HepG2 (cell line): Measurements from ENCODE around the gene NRBF2. TPM values are rescaled to one million over a fixed set of nuclear protein-coding genes. Genes with fewer than 3 reads are reported as not detected.

Source experiments
- CERS6 ChIP-seq: sonication (generic); formaldehyde crosslinking; IDR thresholded peaks from 2 replicates; pipeline ENCODE4 v1.5.0; 2020; ENCODE audit warnings: missing genetic modification reagents
- HMG20B ChIP-seq: conservative IDR thresholded peaks from 2 replicates; pipeline ENCODE4 v1.6.1; 2016; ENCODE audit warnings: missing genetic modification reagents, missing compliant biosample characterization
- HOXA7 ChIP-seq: sonication (generic); formaldehyde crosslinking; IDR thresholded peaks from 2 replicates; pipeline ENCODE4 v1.8.1; 2022; ENCODE audit warnings: mild to moderate bottlenecking, missing genetic modification reagents, moderate library complexity
- HOXD1 ChIP-seq: sonication (generic); formaldehyde crosslinking; IDR thresholded peaks from 2 replicates; pipeline ENCODE4 v1.5.0; 2020; ENCODE audit warnings: missing genetic modification reagents
- MYNN ChIP-seq: sonication (generic); formaldehyde crosslinking; IDR thresholded peaks from 2 replicates; pipeline ENCODE4 v1.4.0; 2020; ENCODE audit warnings: mild to moderate bottlenecking, low read depth, missing genetic modification reagents
- NR2C2 ChIP-seq: sonication (generic); formaldehyde crosslinking; IDR thresholded peaks from 2 replicates; pipeline ENCODE4 v1.4.0; 2020; ENCODE audit warnings: missing genetic modification reagents, mild to moderate bottlenecking, moderate library complexity, borderline replicate concordance
- PAWR ChIP-seq: sonication (generic); formaldehyde crosslinking; IDR thresholded peaks from 2 replicates; pipeline ENCODE4 v1.4.0; 2020; ENCODE audit warnings: missing genetic modification reagents, mild to moderate bottlenecking, borderline replicate concordance
- SRF ChIP-seq: IDR thresholded peaks from 2 replicates; pipeline ENCODE4 v1.6.1; 2011; ENCODE audit warnings: mild to moderate bottlenecking, low read depth, low read length, moderate library complexity
- ZEB1 ChIP-seq: IDR thresholded peaks from 2 replicates; pipeline ENCODE4 v1.6.1; 2012; ENCODE audit warnings: mild to moderate bottlenecking, low read depth, inconsistent platforms; ENCODE audit not compliant: insufficient replicate concordance
- ZNF501 ChIP-seq: sonication (generic); formaldehyde crosslinking; IDR thresholded peaks from 2 replicates; pipeline ENCODE4 v1.5.1; 2020; ENCODE audit warnings: mild to moderate bottlenecking, moderate library complexity, missing genetic modification reagents
- ZNF547 ChIP-seq: sonication (generic); formaldehyde crosslinking; IDR thresholded peaks from 2 replicates; pipeline ENCODE4 v1.5.1; 2020; ENCODE audit warnings: mild to moderate bottlenecking, missing genetic modification reagents
- ZNF550 ChIP-seq: sonication (generic); formaldehyde crosslinking; IDR thresholded peaks from 2 replicates; pipeline ENCODE4 v1.4.0; 2020; ENCODE audit warnings: mild to moderate bottlenecking, missing genetic modification reagents, borderline replicate concordance
- ZNF678 ChIP-seq: sonication (generic); formaldehyde crosslinking; IDR thresholded peaks from 2 replicates; pipeline ENCODE4 v1.4.0; 2020; ENCODE audit warnings: mild to moderate bottlenecking, missing genetic modification reagents
- ZNF777 ChIP-seq: sonication (generic); formaldehyde crosslinking; IDR thresholded peaks from 2 replicates; pipeline ENCODE4 v1.4.0; 2020; ENCODE audit warnings: missing genetic modification reagents
- polyA plus RNA-seq, 8 experiments: library from polyadenylated mRNA; depleted of rRNA in 3 of 8; stranded (reverse) in 7 of 8; unstranded in 1 of 8; fragments of >200 nt; fragmentation: Illumina TruSeq in 4 of 8; extraction: Trizol in 4 of 8; gene quantifications; 2 replicates each; pipeline versions ENCODE4 v1.2.1 to v1.2.3, GENCODE V29; 2011 to 2016; ENCODE audit warnings: low read depth in 4 of 8, missing spikeins in 1 of 8, mixed read lengths in 1 of 8; ENCODE audit not compliant: insufficient read depth in 1 of 8
- total RNA-seq, 5 experiments: library from RNA; depleted of rRNA; stranded (reverse); fragments of >200 nt; fragmentation: Illumina TruSeq; extraction: Trizol; gene quantifications; 2 replicates each; pipeline ENCODE4 v1.2.3, GENCODE V29; 2016; ENCODE audit warnings: low read depth in 1 of 5
- TF ChIP-seq, protein P1 (sequence below): IDR thresholded peaks from 2 replicates; pipeline ENCODE4 v1.6.1; 2016; ENCODE audit warnings: mild to moderate bottlenecking
- TF ChIP-seq, protein P2 (sequence below): sonication (generic); formaldehyde crosslinking; IDR thresholded peaks from 2 replicates; pipeline ENCODE4 v1.8.1; 2022; ENCODE audit warnings: low read depth, mild to moderate bottlenecking, missing genetic modification reagents
- TF ChIP-seq, protein P3 (sequence below): sonication (generic); formaldehyde crosslinking; IDR thresholded peaks from 2 replicates; pipeline ENCODE4 v1.4.0; 2020; ENCODE audit warnings: mild to moderate bottlenecking, missing genetic modification reagents, borderline replicate concordance
- TF ChIP-seq, protein P4 (sequence below): sonication (generic); formaldehyde crosslinking; IDR thresholded peaks from 2 replicates; pipeline ENCODE4 v1.5.0; 2020; ENCODE audit warnings: missing genetic modification reagents, mild to moderate bottlenecking, borderline replicate concordance
- TF ChIP-seq, protein P5 (sequence below): sonication (generic); formaldehyde crosslinking; IDR thresholded peaks from 2 replicates; pipeline ENCODE4 v1.4.0; 2020; ENCODE audit warnings: low read depth, mild to moderate bottlenecking, missing genetic modification reagents

NRBF2 gene
- total and polyA plus RNA-seq, 2 of the 13 experiments (the other 11 are each of a cell fraction or from before 2014, with no cell fraction given) = 20.0 to 28.4 TPM

GRCh38 chr10:63133056-63133820 lies at the start of gene NRBF2 (continued):
- TF ChIP-seq, protein P1, sequence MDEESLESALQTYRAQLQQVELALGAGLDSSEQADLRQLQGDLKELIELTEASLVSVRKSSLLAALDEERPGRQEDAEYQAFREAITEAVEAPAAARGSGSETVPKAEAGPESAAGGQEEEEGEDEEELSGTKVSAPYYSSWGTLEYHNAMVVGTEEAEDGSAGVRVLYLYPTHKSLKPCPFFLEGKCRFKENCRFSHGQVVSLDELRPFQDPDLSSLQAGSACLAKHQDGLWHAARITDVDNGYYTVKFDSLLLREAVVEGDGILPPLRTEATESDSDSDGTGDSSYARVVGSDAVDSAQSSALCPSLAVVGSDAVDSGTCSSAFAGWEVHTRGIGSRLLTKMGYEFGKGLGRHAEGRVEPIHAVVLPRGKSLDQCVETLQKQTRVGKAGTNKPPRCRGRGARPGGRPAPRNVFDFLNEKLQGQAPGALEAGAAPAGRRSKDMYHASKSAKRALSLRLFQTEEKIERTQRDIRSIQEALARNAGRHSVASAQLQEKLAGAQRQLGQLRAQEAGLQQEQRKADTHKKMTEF (CRISPR knock-in tag) = peak; percentile 84
- no peak for TF ChIP-seq HOXD1 (CRISPR knock-in tag)
- TF ChIP-seq ZEB1 = no peak
- no peak for TF ChIP-seq ZNF550 (CRISPR knock-in tag)
- TF ChIP-seq ZNF678 (CRISPR knock-in tag) = no peak; the same call in 1 of the 2 replicates
- peak; percentile 80 for TF ChIP-seq NR2C2 (CRISPR knock-in tag)
- no peak for TF ChIP-seq HMG20B
- TF ChIP-seq PAWR (CRISPR knock-in tag) = no peak
- no peak; the same call in 1 of the 2 replicates for TF ChIP-seq ZNF777 (CRISPR knock-in tag)
- TF ChIP-seq CERS6 (CRISPR knock-in tag) = no peak; the same call in 1 of the 2 replicates
- no peak for TF ChIP-seq HOXA7 (CRISPR knock-in tag)
- TF ChIP-seq, protein P2, sequence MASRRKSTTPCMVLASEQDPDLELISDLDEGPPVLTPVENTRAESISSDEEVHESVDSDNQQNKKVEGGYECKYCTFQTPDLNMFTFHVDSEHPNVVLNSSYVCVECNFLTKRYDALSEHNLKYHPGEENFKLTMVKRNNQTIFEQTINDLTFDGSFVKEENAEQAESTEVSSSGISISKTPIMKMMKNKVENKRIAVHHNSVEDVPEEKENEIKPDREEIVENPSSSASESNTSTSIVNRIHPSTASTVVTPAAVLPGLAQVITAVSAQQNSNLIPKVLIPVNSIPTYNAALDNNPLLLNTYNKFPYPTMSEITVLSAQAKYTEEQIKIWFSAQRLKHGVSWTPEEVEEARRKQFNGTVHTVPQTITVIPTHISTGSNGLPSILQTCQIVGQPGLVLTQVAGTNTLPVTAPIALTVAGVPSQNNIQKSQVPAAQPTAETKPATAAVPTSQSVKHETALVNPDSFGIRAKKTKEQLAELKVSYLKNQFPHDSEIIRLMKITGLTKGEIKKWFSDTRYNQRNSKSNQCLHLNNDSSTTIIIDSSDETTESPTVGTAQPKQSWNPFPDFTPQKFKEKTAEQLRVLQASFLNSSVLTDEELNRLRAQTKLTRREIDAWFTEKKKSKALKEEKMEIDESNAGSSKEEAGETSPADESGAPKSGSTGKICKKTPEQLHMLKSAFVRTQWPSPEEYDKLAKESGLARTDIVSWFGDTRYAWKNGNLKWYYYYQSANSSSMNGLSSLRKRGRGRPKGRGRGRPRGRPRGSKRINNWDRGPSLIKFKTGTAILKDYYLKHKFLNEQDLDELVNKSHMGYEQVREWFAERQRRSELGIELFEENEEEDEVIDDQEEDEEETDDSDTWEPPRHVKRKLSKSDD (CRISPR knock-in tag) = peak; percentile 72; the same call in 1 of the 2 replicates
- TF ChIP-seq ZNF501 (CRISPR knock-in tag) = peak; percentile 89
- TF ChIP-seq, protein P3, sequence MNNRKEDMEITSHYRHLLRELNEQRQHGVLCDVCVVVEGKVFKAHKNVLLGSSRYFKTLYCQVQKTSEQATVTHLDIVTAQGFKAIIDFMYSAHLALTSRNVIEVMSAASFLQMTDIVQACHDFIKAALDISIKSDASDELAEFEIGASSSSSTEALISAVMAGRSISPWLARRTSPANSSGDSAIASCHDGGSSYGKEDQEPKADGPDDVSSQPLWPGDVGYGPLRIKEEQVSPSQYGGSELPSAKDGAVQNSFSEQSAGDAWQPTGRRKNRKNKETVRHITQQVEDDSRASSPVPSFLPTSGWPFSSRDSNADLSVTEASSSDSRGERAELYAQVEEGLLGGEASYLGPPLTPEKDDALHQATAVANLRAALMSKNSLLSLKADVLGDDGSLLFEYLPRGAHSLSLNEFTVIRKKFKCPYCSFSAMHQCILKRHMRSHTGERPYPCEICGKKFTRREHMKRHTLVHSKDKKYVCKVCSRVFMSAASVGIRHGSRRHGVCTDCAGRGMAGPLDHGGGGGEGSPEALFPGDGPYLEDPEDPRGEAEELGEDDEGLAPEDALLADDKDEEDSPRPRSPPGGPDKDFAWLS (CRISPR knock-in tag) = no peak
- 0 out of 2 replicates have a peak, but pooled peaks have one; percentile 24 for TF ChIP-seq ZNF547 (CRISPR knock-in tag)
- TF ChIP-seq SRF = no peak
- TF ChIP-seq, protein P4, sequence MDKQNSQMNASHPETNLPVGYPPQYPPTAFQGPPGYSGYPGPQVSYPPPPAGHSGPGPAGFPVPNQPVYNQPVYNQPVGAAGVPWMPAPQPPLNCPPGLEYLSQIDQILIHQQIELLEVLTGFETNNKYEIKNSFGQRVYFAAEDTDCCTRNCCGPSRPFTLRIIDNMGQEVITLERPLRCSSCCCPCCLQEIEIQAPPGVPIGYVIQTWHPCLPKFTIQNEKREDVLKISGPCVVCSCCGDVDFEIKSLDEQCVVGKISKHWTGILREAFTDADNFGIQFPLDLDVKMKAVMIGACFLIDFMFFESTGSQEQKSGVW (CRISPR knock-in tag) = no peak
- no peak for TF ChIP-seq MYNN (CRISPR knock-in tag)
- TF ChIP-seq, protein P5, sequence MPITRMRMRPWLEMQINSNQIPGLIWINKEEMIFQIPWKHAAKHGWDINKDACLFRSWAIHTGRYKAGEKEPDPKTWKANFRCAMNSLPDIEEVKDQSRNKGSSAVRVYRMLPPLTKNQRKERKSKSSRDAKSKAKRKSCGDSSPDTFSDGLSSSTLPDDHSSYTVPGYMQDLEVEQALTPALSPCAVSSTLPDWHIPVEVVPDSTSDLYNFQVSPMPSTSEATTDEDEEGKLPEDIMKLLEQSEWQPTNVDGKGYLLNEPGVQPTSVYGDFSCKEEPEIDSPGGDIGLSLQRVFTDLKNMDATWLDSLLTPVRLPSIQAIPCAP (CRISPR knock-in tag) = no peak
